Adrenal gland (tissue), 12 donors: ENCODE data around the gene KCNK2. TPM values are rescaled to one million over a fixed set of nuclear protein-coding genes. Genes with fewer than 3 reads are reported as not detected.

Source experiments
- DNase-seq, 7 donors: peaks; one replicate each; pipeline ENCODE4 v3.0.0-alpha.2; 2019 to 2020
- H3K27ac ChIP-seq, 5 donors: fragments of 200-600 bp; sonication (generic) in 4 of 5; 1 replicate in 3 of 5; 2 replicates in 2 of 5; pipeline versions ENCODE4 v1.5.1 to v1.8.0; 2016 to 2020; ENCODE audit warnings: mild to moderate bottlenecking in 1 of 5
- H3K27me3 ChIP-seq: fragments of 200-600 bp; 2 replicates; pipeline ENCODE4 v1.8.0; 2021
- H3K36me3 ChIP-seq, 2 donors: fragments of 200-600 bp; replicated peaks in 1 of 2; 1 replicate in 1 of 2; 2 replicates in 1 of 2; pipeline versions ENCODE4 v1.5.1 to v1.8.0; 2018 to 2022
- H3K4me1 ChIP-seq, 2 donors: fragments of 200-600 bp; replicated peaks in 1 of 2; 1 replicate in 1 of 2; 2 replicates in 1 of 2; pipeline versions ENCODE4 v1.5.1 to v1.8.0; 2018 to 2021
- H3K4me3 ChIP-seq, 4 donors: fragments of 200-600 bp; sonication (generic) in 3 of 4; one replicate each; pipeline ENCODE4 v1.5.1; 2016 to 2018
- H3K9me3 ChIP-seq, 3 donors: fragments of 200-600 bp; sonication (generic) in 1 of 3; replicated peaks in 1 of 3; 1 replicate in 2 of 3; 2 replicates in 1 of 3; pipeline versions ENCODE4 v1.5.1 to v1.8.0; 2016 to 2021
- CTCF ChIP-seq, 6 experiments: fragments of 450-650 bp in 4 of 6; fragments of 200-600 bp in 2 of 6; sonication (generic) in 1 of 6; IDR thresholded peaks; 1 replicate in 5 of 6; 2 replicates in 1 of 6; pipeline versions ENCODE4 v1.5.1 to v1.8.0; 2016 to 2021; ENCODE audit warnings: antibody characterized with exemption in 6 of 6, mild to moderate bottlenecking in 2 of 6, moderate library complexity in 1 of 6
- POLR2A ChIP-seq, 2 donors: fragments of 450-650 bp; IDR thresholded peaks; one replicate each; pipeline ENCODE4 v1.6.1; 2017; ENCODE audit warnings: antibody characterized with exemption in 2 of 2, mild to moderate bottlenecking in 2 of 2, moderate library complexity in 1 of 2
- WGBS, 4 donors: extraction: QIAGEN DNeasy Blood & Tissue Kit in 2 of 4; methylation state at CpG; one replicate each; pipeline versions ENCODE4 v1.1.5 to v1.1.7; 2013 to 2017; 5-methylcytosine and 5-hydroxymethylcytosine counted together
- intact Hi-C, 2 donors: fragments of 100-400 bp; cut with DNase I; formaldehyde crosslinking; loops; one replicate each; pipeline versions ENCODE4 v1.14.1 to v1.15.0; 2022 to 2023
- polyA plus RNA-seq, 3 donors: library from polyadenylated mRNA; stranded (reverse); fragments of 200-250 nt in 2 of 3; fragments of 350-450 nt in 1 of 3; fragmentation: Illumina TruSeq in 1 of 3; extraction: RNeasy Lipid Tissue Mini Kit (QIAGEN cat#74804) in 1 of 3; gene quantifications; one replicate each; pipeline ENCODE4 v1.2.3, GENCODE V29; 2013 to 2014
- total RNA-seq, 9 donors: library from RNA; depleted of rRNA in 4 of 9; stranded (reverse); fragments of >200 nt in 4 of 9; fragments of 120-200 nt in 1 of 9; fragmentation: NEBNext Ultra II Directional in 1 of 9; extraction: Animal tissue kit (Norgen Biotek cat#: 25700) in 1 of 9; gene quantifications; one replicate each; pipeline versions ENCODE4 v1.1.0 to v1.2.4, GENCODE V29; 2013 to 2023
- donor health status: healthy with polysubstance abuse.
- donor health status: Bipolar disorder and iron deficiency.
- donor health status: DM: yes; HTN: yes; CAD: no.
- donor health status: DM: no; HTN: no; CAD: no.
- donor health status: DM: no; HTN: no; CAD: no.
- donor health status: DM: yes; HTN: yes; CAD: no.

The KCNK2 gene
- total and polyA plus RNA-seq, 12 donors = 13.8 to 138 (median 82.9) TPM

- TF ChIP-seq POLR2A (IDR thresholded peaks at IDR 0.05) = no peak
- no peak for TF ChIP-seq CTCF (IDR thresholded peaks at IDR 0.05)
- 88 to 95% (median 90%) methylated on average over 6 of the region's 6 CpGs for WGBS, 4 donors
- no peak for DNase-seq
- H3K36me3 ChIP-seq = no peaks in the 10 kb centered on the region
- intact Hi-C loops = no loop called here
- H3K9me3 ChIP-seq = no peaks in the 10 kb centered on the region
- no peak overlapping the region for H3K4me3 ChIP-seq
- H3K27me3 ChIP-seq = no peaks in the 10 kb centered on the region
- peaks cover 0 to 4% of the 10 kb centered on the region in 2 donors for H3K4me1 ChIP-seq
- no peak overlapping the region for H3K27ac ChIP-seq
Observed at GRCh38 chr1:215054266-215054665, 28.3 kb upstream of the KCNK2 start.

DNA sequence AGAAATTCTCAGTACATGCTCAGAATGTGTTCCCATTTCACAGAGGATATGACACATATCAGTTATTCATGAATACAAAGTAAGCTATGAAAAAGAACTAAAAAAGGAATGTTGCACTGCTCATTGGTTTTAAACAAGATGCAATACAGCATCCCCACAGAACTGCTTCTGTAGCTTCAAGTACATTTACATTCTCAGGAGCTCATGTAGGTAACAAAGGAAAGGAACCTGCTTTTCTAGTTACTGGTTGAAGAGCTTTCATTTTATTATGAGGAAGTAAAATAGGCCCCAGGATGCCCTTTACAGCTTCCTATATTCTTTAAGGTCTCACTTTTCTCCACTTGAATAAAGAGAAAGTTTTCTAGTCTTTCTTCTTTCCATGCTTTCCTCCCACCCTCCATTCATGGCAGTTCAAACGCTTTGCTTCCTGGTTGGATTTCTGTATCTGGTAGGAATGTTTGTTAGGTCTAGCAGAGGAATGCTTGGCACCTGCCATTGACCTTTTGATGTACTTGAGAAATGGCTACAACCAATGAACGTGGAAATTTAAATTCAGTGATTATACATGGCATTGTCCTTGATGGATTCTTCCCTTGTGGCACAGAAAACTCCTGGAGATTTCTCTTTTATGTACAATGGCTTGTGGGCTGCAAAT lies 27.1 kb upstream of the KCNK2 start:
- DNase-seq = no peak
- no peak overlapping the region for H3K27ac ChIP-seq
- TF ChIP-seq POLR2A (IDR thresholded peaks at IDR 0.05) (no peak), CTCF (IDR thresholded peaks at IDR 0.05) (no peak)
- WGBS, 4 donors = 35 to 59% (median 42%) methylated on average over 2 of the region's 2 CpGs
- intact Hi-C loops = no loop called here
- H3K4me1 ChIP-seq = peaks cover 0 to 4% of the 10 kb centered on the region in 2 donors
- H3K27me3 ChIP-seq = no peaks in the 10 kb centered on the region
- no peaks in the 10 kb centered on the region for H3K36me3 ChIP-seq
- H3K4me3 ChIP-seq = no peak overlapping the region
- H3K9me3 ChIP-seq = no peaks in the 10 kb centered on the region

DNA sequence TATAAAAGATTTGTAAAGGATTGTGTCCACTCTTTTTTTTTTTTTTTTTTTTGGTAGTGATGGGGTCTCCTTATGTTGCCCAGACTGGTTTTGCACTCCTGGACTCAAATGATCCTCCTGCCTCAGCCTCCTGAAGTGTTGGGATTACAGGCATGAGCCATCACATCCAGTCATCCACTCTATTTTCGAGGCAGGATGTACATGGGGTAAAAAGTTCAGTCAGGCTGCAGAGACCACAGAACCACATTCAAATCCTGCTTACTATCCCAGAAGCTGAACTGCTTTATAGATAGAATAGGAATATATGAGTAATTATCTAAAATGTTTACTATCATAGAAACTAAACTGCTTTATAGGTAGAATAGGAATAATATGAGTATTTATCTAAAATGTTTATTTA lies 26.0 kb upstream of the KCNK2 start:
- intact Hi-C loops = no loop called here
- Histone ChIP-seq H3K9me3 (peaks cover 0 to 8% (median 0%) of the 10 kb centered on the region in 3 donors), H3K27me3 (no peaks in the 10 kb centered on the region), H3K36me3 (no peaks in the 10 kb centered on the region), H3K4me3 (no peak overlapping the region), H3K27ac (no peak overlapping the region), H3K4me1 (peaks cover 0 to 4% of the 10 kb centered on the region in 2 donors)
- 59 to 88% (median 78%) methylated on average over 1 of the region's 1 CpG for WGBS, 4 donors
- DNase-seq = no peak
- TF ChIP-seq CTCF (IDR thresholded peaks at IDR 0.05) = no peak
- no peak for TF ChIP-seq POLR2A (IDR thresholded peaks at IDR 0.05)

- WGBS, 4 donors = 92 to 98% (median 96%) methylated on average over 8 of the region's 8 CpGs
- no peak overlapping the region for H3K4me3 ChIP-seq
- H3K36me3 ChIP-seq = no peaks in the 10 kb centered on the region
- TF ChIP-seq POLR2A (IDR thresholded peaks at IDR 0.05) (no peak), CTCF (IDR thresholded peaks at IDR 0.05) (no peak)
- no peak overlapping the region for H3K27ac ChIP-seq
- H3K9me3 ChIP-seq = peaks cover 0 to 8% (median 0%) of the 10 kb centered on the region in 3 donors
- intact Hi-C loops = no loop called here
- peaks cover 4 to 12% of the 10 kb centered on the region in 2 donors for H3K4me1 ChIP-seq
- no peaks in the 10 kb centered on the region for H3K27me3 ChIP-seq
- DNase-seq = no peak
Observed at GRCh38 chr1:215059947-215060346, 22.6 kb upstream of the KCNK2 start.
